Lower leg skin (tissue), 4 donors: ENCODE data around the gene COL19A1. TPM values are rescaled to one million over a fixed set of nuclear protein-coding genes. Genes with fewer than 3 reads are reported as not detected.

Experiments
- DNase-seq, 2 donors: peaks; one replicate each; pipeline ENCODE4 v3.0.0-alpha.2; 2019; ENCODE audit warnings: low spot score in 2 of 2
- H3K4me3 ChIP-seq: fragments of 200-600 bp; sonication (generic); 2 replicates; pipeline ENCODE4 v1.5.1; 2017; ENCODE audit warnings: mild to moderate bottlenecking, low read depth; ENCODE audit not compliant: poor library complexity, severe bottlenecking
- POLR2A ChIP-seq, 2 donors: fragments of 450-650 bp; IDR thresholded peaks; one replicate each; pipeline ENCODE4 v1.6.1; 2016 to 2017; ENCODE audit warnings: antibody characterized with exemption in 2 of 2, mild to moderate bottlenecking in 1 of 2, moderate library complexity in 1 of 2
- WGBS, 2 donors: methylation state at CpG; one replicate each; pipeline ENCODE4 v1.1.5; 2018; 5-methylcytosine and 5-hydroxymethylcytosine counted together
- intact Hi-C: fragments of 100-400 bp; cut with DNase I; formaldehyde crosslinking; loops from one replicate; pipeline ENCODE4 v1.15.0; 2023; ENCODE audit warnings: low total_unique reads
- total RNA-seq, 4 donors: library from RNA; depleted of rRNA; stranded (reverse); fragments of >200 nt; gene quantifications; one replicate each; pipeline ENCODE4 v1.1.0, GENCODE V29; 2016
- TF ChIP-seq, protein P1 (sequence below), 3 donors: fragments of 450-650 bp; IDR thresholded peaks; one replicate each; pipeline ENCODE4 v1.5.1; 2016; ENCODE audit warnings: antibody characterized with exemption in 3 of 3, mild to moderate bottlenecking in 3 of 3, moderate library complexity in 2 of 3

Gene COL19A1
- total RNA-seq, 4 donors from 2014 or later: 0.12 to 0.19 TPM; not detected in 2

DNA sequence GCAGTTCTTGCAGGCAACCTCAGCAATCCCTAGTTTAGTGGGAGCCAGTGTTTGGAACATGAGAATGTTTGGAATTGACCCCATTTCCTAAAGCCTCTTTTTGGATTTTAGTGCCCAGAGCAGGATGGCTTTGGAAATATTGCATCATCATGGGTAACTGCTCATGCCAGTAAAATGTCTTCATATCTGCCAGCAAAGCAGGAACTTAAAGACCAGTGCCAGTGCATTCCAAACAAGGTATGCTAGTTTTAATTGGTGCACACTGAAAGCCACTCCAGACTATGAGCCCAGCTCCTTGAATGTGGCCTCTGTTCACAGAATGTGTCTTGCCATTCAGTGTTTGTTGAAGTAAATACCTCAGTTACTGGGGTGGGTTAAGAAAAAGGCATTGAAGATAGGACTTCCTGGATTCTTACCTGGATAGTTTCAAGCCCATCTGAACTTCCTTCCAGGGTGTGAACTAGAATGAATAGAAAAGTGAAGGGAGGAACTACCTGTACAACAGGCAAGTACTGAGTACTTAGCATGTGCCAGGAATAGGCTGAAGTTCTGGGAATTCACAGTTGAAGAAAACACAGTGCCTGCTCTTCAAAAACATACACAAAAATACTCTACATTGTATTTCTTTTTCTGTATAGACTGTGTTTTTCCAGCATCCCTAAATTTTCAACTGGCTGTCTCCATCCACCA lies 70.5 kb downstream of the COL19A1 start:
- no peak overlapping the region for H3K4me3 ChIP-seq
- no peak for TF ChIP-seq POLR2A (IDR thresholded peaks at IDR 0.05)
- TF ChIP-seq, protein P1, sequence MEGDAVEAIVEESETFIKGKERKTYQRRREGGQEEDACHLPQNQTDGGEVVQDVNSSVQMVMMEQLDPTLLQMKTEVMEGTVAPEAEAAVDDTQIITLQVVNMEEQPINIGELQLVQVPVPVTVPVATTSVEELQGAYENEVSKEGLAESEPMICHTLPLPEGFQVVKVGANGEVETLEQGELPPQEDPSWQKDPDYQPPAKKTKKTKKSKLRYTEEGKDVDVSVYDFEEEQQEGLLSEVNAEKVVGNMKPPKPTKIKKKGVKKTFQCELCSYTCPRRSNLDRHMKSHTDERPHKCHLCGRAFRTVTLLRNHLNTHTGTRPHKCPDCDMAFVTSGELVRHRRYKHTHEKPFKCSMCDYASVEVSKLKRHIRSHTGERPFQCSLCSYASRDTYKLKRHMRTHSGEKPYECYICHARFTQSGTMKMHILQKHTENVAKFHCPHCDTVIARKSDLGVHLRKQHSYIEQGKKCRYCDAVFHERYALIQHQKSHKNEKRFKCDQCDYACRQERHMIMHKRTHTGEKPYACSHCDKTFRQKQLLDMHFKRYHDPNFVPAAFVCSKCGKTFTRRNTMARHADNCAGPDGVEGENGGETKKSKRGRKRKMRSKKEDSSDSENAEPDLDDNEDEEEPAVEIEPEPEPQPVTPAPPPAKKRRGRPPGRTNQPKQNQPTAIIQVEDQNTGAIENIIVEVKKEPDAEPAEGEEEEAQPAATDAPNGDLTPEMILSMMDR (IDR thresholded peaks at IDR 0.05): no peak
- intact Hi-C loops: no loop called here
- DNase-seq: no peak

DNA sequence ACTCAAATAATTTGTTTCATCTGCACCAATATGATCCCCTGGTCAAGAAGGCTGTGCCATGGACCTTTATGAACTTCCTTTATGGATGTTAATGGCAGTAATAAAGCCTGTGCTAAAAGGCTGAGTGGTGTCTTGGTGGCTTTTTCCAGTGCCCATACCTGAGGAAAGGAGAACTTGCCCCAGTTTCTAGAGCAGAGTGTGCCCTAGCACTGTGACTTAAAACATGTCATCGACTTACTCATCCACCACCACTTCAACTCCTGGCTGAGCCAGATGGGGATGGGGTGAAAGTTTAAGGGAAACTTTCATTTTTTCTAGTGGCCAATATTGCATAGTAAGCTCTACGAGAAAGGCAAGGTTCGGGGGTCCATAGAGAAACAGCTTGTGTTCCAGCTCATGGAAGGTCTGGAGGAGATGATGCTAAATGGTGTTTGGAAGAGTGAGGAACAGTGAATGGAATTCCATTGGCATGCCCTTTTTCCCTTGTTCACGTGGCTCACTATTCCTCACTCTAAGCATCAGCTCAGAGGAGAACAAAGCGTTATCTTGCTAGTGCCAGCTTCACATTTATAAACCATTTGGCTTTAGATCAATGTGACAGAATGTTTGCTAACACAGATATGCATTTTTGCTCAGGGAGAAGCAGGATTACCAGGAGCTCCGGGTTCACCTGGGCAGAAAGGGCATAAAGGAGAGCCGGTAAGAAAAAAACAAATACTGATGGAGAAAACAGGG lies 71.2 kb downstream of the COL19A1 start:
- WGBS, 2 donors: 78 to 80% methylated on average over 7 of the region's 7 CpGs
- no peak for DNase-seq
- no peak overlapping the region for H3K4me3 ChIP-seq
- TF ChIP-seq, protein P1 (IDR thresholded peaks at IDR 0.05): no peak
- TF ChIP-seq POLR2A (IDR thresholded peaks at IDR 0.05): no peak
- intact Hi-C loops: no loop called here

DNA sequence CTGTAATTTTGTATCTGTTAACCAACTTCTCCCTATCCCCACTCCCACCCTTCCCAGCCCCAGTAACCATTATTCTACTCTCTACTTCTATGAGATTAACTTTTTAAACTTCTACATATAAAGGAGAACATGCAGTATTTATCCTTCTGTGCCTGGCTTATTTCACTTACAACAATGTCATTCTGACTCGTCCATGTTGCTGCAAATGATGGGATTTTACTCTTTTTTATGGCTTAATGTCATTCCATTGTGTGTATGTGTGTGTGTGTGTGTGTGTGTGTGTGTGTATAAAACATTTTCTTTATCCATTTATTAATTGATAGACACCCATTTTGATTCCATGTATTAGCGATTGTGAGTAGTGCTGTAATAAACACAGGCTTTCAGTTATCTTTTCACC lies 76.1 kb downstream of the COL19A1 start:
- WGBS, 2 donors: 50% methylated on average over 2 of the region's 2 CpGs

DNA sequence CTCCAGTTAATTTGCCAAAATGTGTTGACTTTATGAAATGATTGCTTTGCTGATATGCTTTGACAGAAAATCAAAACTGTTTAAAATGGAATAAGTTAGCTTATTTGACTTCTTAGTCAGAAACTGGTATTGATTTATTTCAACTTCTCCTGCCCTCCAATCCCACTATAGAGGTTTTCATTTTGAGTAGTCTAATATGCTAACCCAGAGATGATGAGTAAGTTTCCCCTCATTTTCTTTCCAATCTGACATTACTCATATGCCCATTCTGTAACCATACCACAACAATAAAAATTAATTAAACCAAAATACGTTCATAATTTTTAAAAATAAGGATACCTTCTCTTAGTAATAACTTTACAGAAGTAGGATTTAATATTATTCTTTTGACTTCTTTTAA lies 78.8 kb downstream of the COL19A1 start:
- H3K4me3 ChIP-seq: no peak overlapping the region
- WGBS, 2 donors: 63 to 76% methylated on average over 1 of the region's 1 CpG
- intact Hi-C loops: no loop called here
- TF ChIP-seq, protein P1 (IDR thresholded peaks at IDR 0.05): no peak
- TF ChIP-seq POLR2A (IDR thresholded peaks at IDR 0.05): no peak
- DNase-seq: no peak

More for the DNA sequence above, 76.1 kb downstream of the COL19A1 start:
- no peak for TF ChIP-seq POLR2A (IDR thresholded peaks at IDR 0.05)
- TF ChIP-seq, protein P1 (IDR thresholded peaks at IDR 0.05): no peak
- H3K4me3 ChIP-seq: no peak overlapping the region
- no peak for DNase-seq
- intact Hi-C loops: no loop called here

DNA sequence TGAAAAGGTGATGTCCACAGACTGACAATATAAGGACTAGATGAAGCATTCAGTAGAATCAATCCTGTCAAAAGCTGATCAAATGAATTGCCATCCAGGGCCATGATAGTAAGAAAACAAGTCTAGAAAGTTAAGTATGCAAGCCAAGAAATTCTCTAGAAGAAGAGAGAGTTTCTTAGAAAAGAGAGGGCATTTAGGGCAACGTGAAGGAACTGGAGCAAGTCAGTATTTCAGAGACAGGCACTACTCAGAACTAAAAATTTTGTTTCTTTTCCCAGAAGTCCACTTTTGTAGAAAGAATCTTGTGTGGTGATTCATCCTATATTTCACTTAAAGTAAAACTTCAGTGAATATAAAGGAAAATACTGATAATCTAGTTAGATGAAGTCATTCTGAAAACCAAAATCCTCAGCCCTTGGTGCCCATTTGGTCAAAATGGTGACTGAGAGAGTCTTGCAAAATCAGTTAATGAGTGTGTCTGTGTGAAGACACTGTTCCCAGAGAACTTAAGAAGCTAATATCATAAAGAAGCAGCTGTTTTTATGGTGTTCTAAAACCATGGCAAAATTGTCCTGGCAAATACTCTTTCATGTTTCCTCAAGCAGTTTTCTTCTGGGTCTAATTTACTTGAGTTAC lies 82.2 kb downstream of the COL19A1 start:
- TF ChIP-seq, protein P1 (IDR thresholded peaks at IDR 0.05): no peak
- no peak for TF ChIP-seq POLR2A (IDR thresholded peaks at IDR 0.05)
- WGBS, 2 donors: 62 to 72% methylated on average over 1 of the region's 1 CpG
- H3K4me3 ChIP-seq: no peak overlapping the region
- intact Hi-C loops: no loop called here
- DNase-seq: no peak
